Measurements from ENCODE around the gene TRIP4. TPM values are rescaled to one million over a fixed set of nuclear protein-coding genes. Genes with fewer than 3 reads are reported as not detected.
A peak's percentile ranks its signal among the peaks of the same experiment; 100 is the strongest.
"Not testable (repeated sequence)": the region's sequence is repeated elsewhere in the genome, so short reads cannot be mapped to it uniquely, and the experiment has no call there.

Gene TRIP4
- total RNA-seq, 2 experiments from 2014 or later, result 22.1 to 29.8 TPM

DNA sequence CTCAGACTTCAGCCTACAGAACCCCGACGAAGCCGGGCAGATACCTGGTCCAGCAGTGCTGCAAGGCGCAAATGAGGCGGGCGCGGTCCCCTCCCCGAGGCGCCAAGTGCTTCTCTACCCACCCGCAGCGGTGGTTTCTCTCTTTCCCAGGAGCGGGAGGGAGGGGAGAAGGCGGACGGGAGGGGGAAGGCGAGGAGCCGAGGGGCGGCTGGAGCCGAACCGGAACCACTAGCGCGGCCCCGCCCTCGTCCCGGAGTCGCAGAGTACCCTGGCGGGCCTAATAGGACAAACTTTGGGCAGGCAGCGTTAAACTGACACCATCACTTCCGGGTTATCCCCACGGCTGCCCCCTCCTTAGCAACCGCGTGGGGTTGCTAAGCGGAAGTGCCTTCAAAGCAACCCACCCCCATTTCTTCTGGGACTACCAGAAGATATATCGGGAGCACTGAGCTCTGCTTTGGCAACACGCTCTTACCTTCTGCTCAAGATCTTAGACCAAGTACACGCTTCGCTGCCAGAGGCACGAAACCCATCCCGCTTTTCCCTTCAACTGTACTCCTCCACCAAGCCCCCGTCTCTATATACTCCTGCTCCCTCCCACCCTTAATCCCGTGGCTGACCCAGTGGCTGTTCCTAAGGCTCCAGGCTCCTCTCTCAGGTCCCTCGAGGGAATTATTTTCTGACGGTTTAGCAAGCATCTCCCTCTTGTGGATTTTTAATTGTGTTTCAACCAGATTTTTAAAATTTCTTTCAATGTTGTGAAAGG lies 31.5 kb upstream of the TRIP4 start, which contains the start of gene CSNK1G1:
Gene CSNK1G1 (minus strand): TSS at position 230 of the 766 bp plus-strand sequence. CDS start 55,674 bp downstream, outside the sequence.
- peaks cover 25% of the 10 kb centered on the region for H3K4me1 Mint-ChIP-seq
- CTCF ChIA-PET, result no interaction called here
- H3K36me3 Mint-ChIP-seq (ENCODE audit: low read depth), result peaks cover 6% of the 10 kb centered on the region
- H3K27ac Mint-ChIP-seq, result peak within 1 kb of the TSS; percentile 85
- no peaks in the 10 kb centered on the region for H3K9me3 Mint-ChIP-seq
- DNase-seq, result peak; percentile 94
- peak within 1 kb of the TSS; percentile 92 for H3K4me3 Mint-ChIP-seq
- no peaks in the 10 kb centered on the region for H3K27me3 Mint-ChIP-seq
- POLR2A ChIA-PET, result no interaction called here

GRCh38 chr15:64356710-64357040 lies 31.0 kb upstream of the TRIP4 start:
- no peak for DNase-seq
- CTCF ChIA-PET, result no interaction called here
- H3K27me3 Mint-ChIP-seq, result no peaks in the 10 kb centered on the region
- peak overlapping the region; percentile 92 for H3K4me3 Mint-ChIP-seq
- H3K9me3 Mint-ChIP-seq, result no peaks in the 10 kb centered on the region
- POLR2A ChIA-PET, result no interaction called here
- peak overlapping the region; percentile 85 for H3K27ac Mint-ChIP-seq
- peaks cover 25% of the 10 kb centered on the region for H3K4me1 Mint-ChIP-seq
- H3K36me3 Mint-ChIP-seq (ENCODE audit: low read depth), result peaks cover 8% of the 10 kb centered on the region

DNA sequence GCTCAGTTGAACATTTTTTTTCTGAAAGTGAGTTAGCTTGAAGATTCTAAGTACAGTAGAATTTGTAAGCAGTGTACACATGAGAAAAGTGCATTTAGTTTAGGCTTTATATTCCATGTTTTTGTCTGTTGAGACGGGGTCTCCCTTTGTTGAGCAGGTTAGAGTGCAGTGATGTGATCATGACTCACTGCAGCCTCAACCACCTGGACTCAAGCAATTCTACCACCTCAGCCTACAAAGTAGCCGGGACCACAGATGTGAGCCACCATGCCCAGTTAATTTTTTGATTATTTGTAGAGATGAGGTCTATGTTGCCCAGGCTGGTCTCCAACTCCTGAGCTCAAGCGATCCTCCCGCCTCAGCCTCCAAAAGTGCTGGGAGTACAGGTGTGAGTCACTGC lies 26.4 kb upstream of the TRIP4 start:
- H3K9me3 Mint-ChIP-seq, result no peaks in the 10 kb centered on the region
- H3K27ac Mint-ChIP-seq, result no peak overlapping the region
- no peak for DNase-seq
- no peak overlapping the region for H3K4me3 Mint-ChIP-seq
- H3K4me1 Mint-ChIP-seq, result peaks cover 14% of the 10 kb centered on the region
- peaks cover 16% of the 10 kb centered on the region for H3K36me3 Mint-ChIP-seq (ENCODE audit: low read depth)
- H3K27me3 Mint-ChIP-seq, result no peaks in the 10 kb centered on the region
- ChIA-PET POLR2A (no interaction called here), CTCF (interaction anchor here (1.0 kb wide), 1 partner anchor 9 kb away, joined by 5 read pairs; no protein-coding TSS in a partner anchor)

GRCh38 chr15:64369078-64369607 lies 18.5 kb upstream of the TRIP4 start:
- Mint-ChIP-seq H3K9me3 (no peaks in the 10 kb centered on the region), H3K36me3 (ENCODE audit: low read depth) (peaks cover 28% of the 10 kb centered on the region), H3K27me3 (no peaks in the 10 kb centered on the region), H3K27ac (no peak overlapping the region), H3K4me3 (no peak overlapping the region), H3K4me1 (peaks cover 13% of the 10 kb centered on the region)
- ChIA-PET CTCF (interaction anchor here (0.6 to 1.4 kb wide), 5 partner anchors 9 to 715 kb away, joined by 3 to 5 read pairs (median 4); no protein-coding TSS in a partner anchor), POLR2A (interaction anchor here (0.6 kb wide), 1 partner anchor 231 kb away, joined by 3 read pairs; no protein-coding TSS in a partner anchor)
- no peak for DNase-seq

GRCh38 chr15:64371383-64371782 lies 16.3 kb upstream of the TRIP4 start:
- H3K4me1 Mint-ChIP-seq, result peaks cover 18% of the 10 kb centered on the region
- H3K4me3 Mint-ChIP-seq, H3K27me3 Mint-ChIP-seq, POLR2A ChIA-PET, H3K27ac Mint-ChIP-seq, H3K9me3 Mint-ChIP-seq, DNase-seq: not testable (repeated sequence)
- peaks cover 30% of the 10 kb centered on the region for H3K36me3 Mint-ChIP-seq (ENCODE audit: low read depth)
- CTCF ChIA-PET, result interaction anchor here (1.2 kb wide), 1 partner anchor 9 kb away, joined by 3 read pairs; no protein-coding TSS in a partner anchor

DNA sequence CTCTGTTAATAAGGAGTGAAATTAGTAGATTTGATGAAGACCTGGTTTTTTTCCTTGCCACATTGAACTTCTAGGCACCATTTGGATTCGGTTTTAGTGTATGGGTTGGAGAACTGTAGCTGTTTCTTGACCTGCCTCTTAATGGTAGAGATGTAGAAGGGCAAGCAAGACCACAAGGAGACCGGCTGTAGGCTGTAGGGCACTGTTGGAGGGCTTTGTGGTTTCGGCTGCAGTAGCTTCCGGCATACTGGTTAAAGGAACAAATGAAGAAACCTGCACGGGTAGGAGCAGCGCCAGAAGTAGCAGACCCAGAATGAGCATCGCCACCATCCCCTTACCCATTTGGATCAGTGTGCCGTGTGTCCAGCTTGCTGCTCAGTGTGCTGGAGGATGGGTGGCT lies 14.3 kb upstream of the TRIP4 start:
- H3K27ac Mint-ChIP-seq, result peak overlapping the region; percentile 72
- H3K4me3 Mint-ChIP-seq, result peak overlapping the region; percentile 53
- no peaks in the 10 kb centered on the region for H3K9me3 Mint-ChIP-seq
- DNase-seq, result no peak
- H3K27me3 Mint-ChIP-seq, result no peaks in the 10 kb centered on the region
- POLR2A ChIA-PET, result no interaction called here
- CTCF ChIA-PET, result no interaction called here
- H3K4me1 Mint-ChIP-seq, result peaks cover 21% of the 10 kb centered on the region
- H3K36me3 Mint-ChIP-seq (ENCODE audit: low read depth), result peaks cover 26% of the 10 kb centered on the region

GRCh38 chr15:64379216-64379960 lies 8.2 kb upstream of the TRIP4 start:
- H3K27me3 Mint-ChIP-seq, result no peaks in the 10 kb centered on the region
- H3K36me3 Mint-ChIP-seq (ENCODE audit: low read depth), result peaks cover 16% of the 10 kb centered on the region
- H3K27ac Mint-ChIP-seq, result peak overlapping the region; percentile 37
- ChIA-PET POLR2A (no interaction called here), CTCF (interaction anchor here (0.6 to 1.2 kb wide), 4 partner anchors 9 to 132 kb away, joined by 3 to 5 read pairs (median 3); no protein-coding TSS in a partner anchor)
- H3K9me3 Mint-ChIP-seq, result no peaks in the 10 kb centered on the region
- peak overlapping the region; percentile 83 for H3K4me3 Mint-ChIP-seq
- no peak for DNase-seq
- peaks cover 42% of the 10 kb centered on the region for H3K4me1 Mint-ChIP-seq

DNA sequence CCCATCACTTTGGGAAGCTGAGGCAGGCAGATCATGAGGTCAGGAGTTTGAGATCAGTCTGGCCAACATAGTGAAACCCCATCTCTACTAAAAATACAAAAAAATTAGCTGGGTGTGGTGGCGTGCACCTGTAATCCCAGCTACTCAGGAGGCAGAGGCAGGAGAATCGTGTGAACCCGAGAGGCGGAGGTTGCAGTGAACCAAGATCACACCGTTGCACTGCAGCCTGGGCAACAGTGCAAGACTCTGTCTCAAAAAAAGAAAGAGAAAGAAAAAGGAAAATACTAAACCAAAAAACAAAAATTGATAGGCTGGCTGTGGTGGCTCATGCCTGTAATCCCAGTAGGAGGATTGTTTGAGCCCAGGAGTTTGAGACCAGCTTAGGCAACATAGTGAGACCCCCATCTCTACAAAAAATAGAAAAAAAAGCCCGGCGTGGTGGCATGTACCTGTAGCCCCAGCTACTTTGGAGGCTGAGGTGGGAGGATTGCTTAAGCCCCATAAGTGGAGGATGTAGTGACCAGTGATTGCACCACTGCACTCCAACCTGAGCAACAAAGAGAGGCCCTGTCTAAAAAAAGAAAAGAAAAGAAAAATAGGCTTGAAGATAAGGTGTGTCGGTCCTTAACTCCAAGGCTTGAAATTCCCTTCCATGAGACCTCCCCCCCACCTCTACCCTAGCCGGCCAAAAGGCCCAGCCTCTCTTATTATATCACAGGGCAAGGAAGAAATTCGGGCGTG lies 7.3 kb upstream of the TRIP4 start:
- CTCF ChIA-PET, result interaction anchor here (0.6 to 1.2 kb wide), 3 partner anchors 10 to 11 kb away, joined by 3 to 5 read pairs (median 3); no protein-coding TSS in a partner anchor
- Mint-ChIP-seq H3K4me1 (peaks cover 42% of the 10 kb centered on the region), H3K4me3 (peak overlapping the region; percentile 83), H3K27ac (peak overlapping the region; percentile 89), H3K36me3 (ENCODE audit: low read depth) (peaks cover 16% of the 10 kb centered on the region)
- H3K9me3 Mint-ChIP-seq, DNase-seq, POLR2A ChIA-PET, H3K27me3 Mint-ChIP-seq: not testable (repeated sequence)

- Mint-ChIP-seq H3K4me3 (peak within 1 kb of the TSS; percentile 83), H3K27me3 (no peaks in the 10 kb centered on the region), H3K4me1 (peaks cover 38% of the 10 kb centered on the region), H3K9me3 (no peaks in the 10 kb centered on the region), H3K36me3 (ENCODE audit: low read depth) (peaks cover 12% of the 10 kb centered on the region), H3K27ac (peak within 1 kb of the TSS; percentile 89)
- POLR2A ChIA-PET, result no interaction called here
- peak; percentile 98 for DNase-seq
- CTCF ChIA-PET, result no interaction called here
These were observed 6.5 kb upstream of the TRIP4 start, which contains the start of gene PCLAF for GRCh38 chr15:64381000-64381751. PCLAF (minus strand) TSS chr15:64381441; CDS start chr15:64381371, 70 bp downstream.

GRCh38 chr15:64383760-64384159 lies 3.9 kb upstream of the TRIP4 start:
- Mint-ChIP-seq H3K4me3 (no peak overlapping the region), H3K36me3 (ENCODE audit: low read depth) (peaks cover 16% of the 10 kb centered on the region), H3K9me3 (no peaks in the 10 kb centered on the region), H3K27me3 (no peaks in the 10 kb centered on the region), H3K27ac (no peak overlapping the region), H3K4me1 (peaks cover 40% of the 10 kb centered on the region)
- DNase-seq, result no peak
- ChIA-PET CTCF (no interaction called here), POLR2A (no interaction called here)

- ChIA-PET CTCF (no interaction called here), POLR2A (no interaction called here)
- Mint-ChIP-seq H3K4me3 (no peak overlapping the region), H3K27ac (peak overlapping the region; percentile 13), H3K27me3 (no peaks in the 10 kb centered on the region), H3K9me3 (no peaks in the 10 kb centered on the region), H3K4me1 (peaks cover 28% of the 10 kb centered on the region), H3K36me3 (ENCODE audit: low read depth) (peaks cover 4% of the 10 kb centered on the region)
- no peak for DNase-seq
These were observed 1.3 kb upstream of the TRIP4 start for GRCh38 chr15:64386291-64386690.

DNA sequence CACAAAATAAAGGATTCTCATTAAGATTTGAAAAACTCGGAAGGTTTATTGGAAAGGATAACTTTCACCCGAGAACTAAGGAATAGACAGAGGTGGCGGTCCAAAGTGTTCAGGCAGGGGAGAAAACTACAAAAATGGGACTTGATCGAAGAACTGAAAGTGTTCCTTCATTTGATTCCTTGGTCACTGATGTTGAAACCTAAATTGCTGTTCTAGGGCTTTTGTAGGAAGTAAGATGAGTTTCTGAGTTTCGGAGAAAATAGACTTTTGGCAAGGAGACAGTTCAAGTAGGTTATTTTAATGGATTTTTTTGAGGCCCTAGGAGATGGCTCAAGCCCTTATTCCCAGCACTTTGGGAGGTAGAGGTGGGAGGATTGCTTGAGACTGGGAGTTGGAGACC lies 1.4 kb downstream of the TRIP4 start:
- Mint-ChIP-seq H3K4me1 (peaks cover 22% of the 10 kb centered on the region), H3K9me3 (no peaks in the 10 kb centered on the region), H3K4me3 (peak overlapping the region; percentile 89), H3K27ac (peak overlapping the region; percentile 42), H3K36me3 (ENCODE audit: low read depth) (peaks cover 8% of the 10 kb centered on the region), H3K27me3 (no peaks in the 10 kb centered on the region)
- no peak for DNase-seq
- ChIA-PET POLR2A (no interaction called here), CTCF (no interaction called here)
